Measurements from ENCODE around the gene SGTA. TPM values are rescaled to one million over a fixed set of nuclear protein-coding genes. Genes with fewer than 3 reads are reported as not detected.

Gene SGTA
- total RNA-seq, 4 donors from 2014 or later = 37.0 to 66.6 (median 47.5) TPM

GRCh38 chr19:2798733-2799132 lies 15.7 kb upstream of the SGTA start:
- TF ChIP-seq, protein P1, sequence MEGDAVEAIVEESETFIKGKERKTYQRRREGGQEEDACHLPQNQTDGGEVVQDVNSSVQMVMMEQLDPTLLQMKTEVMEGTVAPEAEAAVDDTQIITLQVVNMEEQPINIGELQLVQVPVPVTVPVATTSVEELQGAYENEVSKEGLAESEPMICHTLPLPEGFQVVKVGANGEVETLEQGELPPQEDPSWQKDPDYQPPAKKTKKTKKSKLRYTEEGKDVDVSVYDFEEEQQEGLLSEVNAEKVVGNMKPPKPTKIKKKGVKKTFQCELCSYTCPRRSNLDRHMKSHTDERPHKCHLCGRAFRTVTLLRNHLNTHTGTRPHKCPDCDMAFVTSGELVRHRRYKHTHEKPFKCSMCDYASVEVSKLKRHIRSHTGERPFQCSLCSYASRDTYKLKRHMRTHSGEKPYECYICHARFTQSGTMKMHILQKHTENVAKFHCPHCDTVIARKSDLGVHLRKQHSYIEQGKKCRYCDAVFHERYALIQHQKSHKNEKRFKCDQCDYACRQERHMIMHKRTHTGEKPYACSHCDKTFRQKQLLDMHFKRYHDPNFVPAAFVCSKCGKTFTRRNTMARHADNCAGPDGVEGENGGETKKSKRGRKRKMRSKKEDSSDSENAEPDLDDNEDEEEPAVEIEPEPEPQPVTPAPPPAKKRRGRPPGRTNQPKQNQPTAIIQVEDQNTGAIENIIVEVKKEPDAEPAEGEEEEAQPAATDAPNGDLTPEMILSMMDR (IDR thresholded peaks at IDR 0.05) = no peak
- TF ChIP-seq EP300 (IDR thresholded peaks at IDR 0.05; ENCODE audit: low read depth) (no peak), POLR2A (IDR thresholded peaks at IDR 0.05) (no peak), POLR2AphosphoS5 (IDR thresholded peaks at IDR 0.05) (no peak)
- Histone ChIP-seq H3K27ac (no peak overlapping the region), H3K4me1 (no peaks in the 10 kb centered on the region), H3K36me3 (no peaks in the 10 kb centered on the region), H3K4me3 (no peak overlapping the region), H3K9me3 (no peaks in the 10 kb centered on the region), H3K27me3 (no peaks in the 10 kb centered on the region)
- intact Hi-C loops (cut with DNase I; ENCODE audit: low total_unique reads) = no loop called here
- WGBS, 2 donors (ENCODE audit: low coverage in 1 of 2) = 83 to 87% methylated on average over 2 to 7 of the region's 7 CpGs
- DNase-seq = no peak
- in situ Hi-C loops (cut with MboI; ENCODE audit: low pct_ligation_motif_present in 1 of 4, low pct_unique_long_range_greater_than_20kb in 1 of 4, low sequenced_read_pairs in 3 of 4) = no loop called here

GRCh38 chr19:2798158-2798685 lies 15.1 kb upstream of the SGTA start:
- intact Hi-C loops (cut with DNase I; ENCODE audit: low total_unique reads) (no loop called here), in situ Hi-C loops (cut with MboI; ENCODE audit: low pct_ligation_motif_present in 1 of 4, low pct_unique_long_range_greater_than_20kb in 1 of 4, low sequenced_read_pairs in 3 of 4) (no loop called here)
- DNase-seq = no peak
- Histone ChIP-seq H3K9me3 (no peaks in the 10 kb centered on the region), H3K36me3 (no peaks in the 10 kb centered on the region), H3K27me3 (no peaks in the 10 kb centered on the region), H3K4me3 (no peak overlapping the region), H3K4me1 (no peaks in the 10 kb centered on the region), H3K27ac (no peak overlapping the region)
- TF ChIP-seq, protein P1 (IDR thresholded peaks at IDR 0.05) = no peak
- 99% methylated on average over 16 of the region's 16 CpGs; no CpG with 5 or more reads in 1 of the 2 donors for WGBS, 2 donors (ENCODE audit: low coverage in 1 of 2)

- 95% methylated on average over 15 of the region's 15 CpGs; no CpG with 5 or more reads in 1 of the 2 donors for WGBS, 2 donors (ENCODE audit: low coverage in 1 of 2)
- TF ChIP-seq EP300 (IDR thresholded peaks at IDR 0.05; ENCODE audit: low read depth) (no peak), POLR2AphosphoS5 (IDR thresholded peaks at IDR 0.05) (no peak), POLR2A (IDR thresholded peaks at IDR 0.05) (no peak)
- TF ChIP-seq, protein P1 (IDR thresholded peaks at IDR 0.05) = no peak
- Histone ChIP-seq H3K27me3 (no peaks in the 10 kb centered on the region), H3K36me3 (no peaks in the 10 kb centered on the region), H3K4me1 (no peaks in the 10 kb centered on the region), H3K27ac (no peak overlapping the region), H3K4me3 (no peak overlapping the region), H3K9me3 (no peaks in the 10 kb centered on the region)
- in situ Hi-C loops (cut with MboI; ENCODE audit: low pct_ligation_motif_present in 1 of 4, low pct_unique_long_range_greater_than_20kb in 1 of 4, low sequenced_read_pairs in 3 of 4) = no loop called here
- no peak for DNase-seq
- intact Hi-C loops (cut with DNase I; ENCODE audit: low total_unique reads) = no loop called here
Measured at GRCh38 chr19:2797280-2797679, 14.2 kb upstream of the SGTA start.

GRCh38 chr19:2796659-2797266 lies 13.7 kb upstream of the SGTA start:
- no peaks in the 10 kb centered on the region for H3K9me3 ChIP-seq
- intact Hi-C loops (cut with DNase I; ENCODE audit: low total_unique reads) = no loop called here
- DNase-seq = no peak
- in situ Hi-C loops (cut with MboI; ENCODE audit: low pct_ligation_motif_present in 1 of 4, low pct_unique_long_range_greater_than_20kb in 1 of 4, low sequenced_read_pairs in 3 of 4) = no loop called here
- H3K27ac ChIP-seq = no peak overlapping the region
- H3K36me3 ChIP-seq = no peaks in the 10 kb centered on the region
- no peak for TF ChIP-seq POLR2AphosphoS5 (IDR thresholded peaks at IDR 0.05)
- no peaks in the 10 kb centered on the region for H3K27me3 ChIP-seq
- 91% methylated on average over 23 of the region's 23 CpGs; no CpG with 5 or more reads in 1 of the 2 donors for WGBS, 2 donors (ENCODE audit: low coverage in 1 of 2)
- no peaks in the 10 kb centered on the region for H3K4me1 ChIP-seq
- no peak overlapping the region for H3K4me3 ChIP-seq

Data from transverse colon (tissue), 4 donors.